Measurements from ENCODE around the gene NRL.

The NRL gene

GRCh38 chr14:24078146-24078545, 36.6 kb downstream of the NRL start:
- Histone ChIP-seq H3K27me3 (replicated peaks; ENCODE audit: control insufficient read depth, insufficient read depth, low read length) (no peaks in the 10 kb centered on the region; the same call in 1 of the 2 replicates), H3K36me3 (ENCODE audit: control insufficient read depth, insufficient read depth, low read length) (no peaks in the 10 kb centered on the region), H3K4me3 (replicated peaks; ENCODE audit: low read depth, low read length) (no peak overlapping the region)
- no peak for DNase-seq (ENCODE audit: extremely low read depth, insufficient read length)
- TF ChIP-seq, protein P1, sequence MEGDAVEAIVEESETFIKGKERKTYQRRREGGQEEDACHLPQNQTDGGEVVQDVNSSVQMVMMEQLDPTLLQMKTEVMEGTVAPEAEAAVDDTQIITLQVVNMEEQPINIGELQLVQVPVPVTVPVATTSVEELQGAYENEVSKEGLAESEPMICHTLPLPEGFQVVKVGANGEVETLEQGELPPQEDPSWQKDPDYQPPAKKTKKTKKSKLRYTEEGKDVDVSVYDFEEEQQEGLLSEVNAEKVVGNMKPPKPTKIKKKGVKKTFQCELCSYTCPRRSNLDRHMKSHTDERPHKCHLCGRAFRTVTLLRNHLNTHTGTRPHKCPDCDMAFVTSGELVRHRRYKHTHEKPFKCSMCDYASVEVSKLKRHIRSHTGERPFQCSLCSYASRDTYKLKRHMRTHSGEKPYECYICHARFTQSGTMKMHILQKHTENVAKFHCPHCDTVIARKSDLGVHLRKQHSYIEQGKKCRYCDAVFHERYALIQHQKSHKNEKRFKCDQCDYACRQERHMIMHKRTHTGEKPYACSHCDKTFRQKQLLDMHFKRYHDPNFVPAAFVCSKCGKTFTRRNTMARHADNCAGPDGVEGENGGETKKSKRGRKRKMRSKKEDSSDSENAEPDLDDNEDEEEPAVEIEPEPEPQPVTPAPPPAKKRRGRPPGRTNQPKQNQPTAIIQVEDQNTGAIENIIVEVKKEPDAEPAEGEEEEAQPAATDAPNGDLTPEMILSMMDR (IDR thresholded peaks at IDR 0.05; ENCODE audit: insufficient read depth, low read length, poor library complexity, severe bottlenecking), result no peak

DNA sequence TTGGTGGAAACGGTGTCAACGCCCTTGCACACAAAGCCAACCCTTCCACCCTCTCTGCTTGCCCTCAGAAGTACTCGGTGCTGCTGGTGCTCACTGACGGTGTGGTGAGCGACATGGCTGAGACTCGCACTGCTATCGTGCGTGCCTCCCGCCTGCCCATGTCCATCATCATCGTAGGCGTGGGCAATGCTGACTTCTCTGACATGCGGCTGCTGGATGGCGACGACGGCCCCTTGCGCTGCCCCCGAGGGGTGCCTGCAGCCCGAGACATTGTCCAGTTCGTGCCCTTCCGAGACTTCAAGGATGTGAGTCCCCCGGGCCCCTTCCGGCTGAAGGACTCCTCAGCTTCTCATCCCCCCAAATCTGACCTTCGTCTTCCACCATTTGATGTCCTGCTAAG, 37.7 kb downstream of the NRL start:
- no peak overlapping the region for H3K4me3 ChIP-seq (replicated peaks; ENCODE audit: low read depth, low read length)
- H3K36me3 ChIP-seq (ENCODE audit: control insufficient read depth, insufficient read depth, low read length), result no peaks in the 10 kb centered on the region
- no peak for DNase-seq (ENCODE audit: extremely low read depth, insufficient read length)
- TF ChIP-seq, protein P1 (IDR thresholded peaks at IDR 0.05; ENCODE audit: insufficient read depth, low read length, poor library complexity, severe bottlenecking), result no peak
- no peaks in the 10 kb centered on the region; the same call in 1 of the 2 replicates for H3K27me3 ChIP-seq (replicated peaks; ENCODE audit: control insufficient read depth, insufficient read depth, low read length)

DNA sequence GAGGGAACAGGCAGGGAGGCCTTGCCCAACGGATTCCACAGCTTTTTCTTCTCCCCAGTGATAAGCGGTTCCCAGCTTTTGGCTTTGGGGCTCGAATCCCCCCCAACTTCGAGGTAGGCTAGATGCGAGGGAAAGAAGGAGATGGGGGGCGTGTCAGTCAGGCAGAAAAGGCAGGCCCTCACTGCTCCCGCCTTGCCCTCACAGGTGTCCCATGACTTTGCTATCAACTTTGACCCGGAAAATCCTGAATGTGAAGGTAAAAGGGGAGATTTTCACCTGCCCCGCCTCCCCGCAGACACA, 38.5 kb downstream of the NRL start:
- H3K36me3 ChIP-seq (ENCODE audit: control insufficient read depth, insufficient read depth, low read length), result no peaks in the 10 kb centered on the region
- H3K27me3 ChIP-seq (replicated peaks; ENCODE audit: control insufficient read depth, insufficient read depth, low read length), result no peaks in the 10 kb centered on the region; the same call in 1 of the 2 replicates
- no peak overlapping the region for H3K4me3 ChIP-seq (replicated peaks; ENCODE audit: low read depth, low read length)
- TF ChIP-seq, protein P1 (IDR thresholded peaks at IDR 0.05; ENCODE audit: insufficient read depth, low read length, poor library complexity, severe bottlenecking), result no peak
- no peak for DNase-seq (ENCODE audit: extremely low read depth, insufficient read length)

GRCh38 chr14:24075485-24076301, 39.1 kb downstream of the NRL start:
- peak; percentile 36 for DNase-seq (ENCODE audit: extremely low read depth, insufficient read length)
- H3K36me3 ChIP-seq (ENCODE audit: control insufficient read depth, insufficient read depth, low read length), result no peaks in the 10 kb centered on the region
- TF ChIP-seq, protein P1 (IDR thresholded peaks at IDR 0.05; ENCODE audit: insufficient read depth, low read length, poor library complexity, severe bottlenecking), result no peak
- H3K4me3 ChIP-seq (replicated peaks; ENCODE audit: low read depth, low read length), result no peak overlapping the region
- no peaks in the 10 kb centered on the region; the same call in 1 of the 2 replicates for H3K27me3 ChIP-seq (replicated peaks; ENCODE audit: control insufficient read depth, insufficient read depth, low read length)

DNA sequence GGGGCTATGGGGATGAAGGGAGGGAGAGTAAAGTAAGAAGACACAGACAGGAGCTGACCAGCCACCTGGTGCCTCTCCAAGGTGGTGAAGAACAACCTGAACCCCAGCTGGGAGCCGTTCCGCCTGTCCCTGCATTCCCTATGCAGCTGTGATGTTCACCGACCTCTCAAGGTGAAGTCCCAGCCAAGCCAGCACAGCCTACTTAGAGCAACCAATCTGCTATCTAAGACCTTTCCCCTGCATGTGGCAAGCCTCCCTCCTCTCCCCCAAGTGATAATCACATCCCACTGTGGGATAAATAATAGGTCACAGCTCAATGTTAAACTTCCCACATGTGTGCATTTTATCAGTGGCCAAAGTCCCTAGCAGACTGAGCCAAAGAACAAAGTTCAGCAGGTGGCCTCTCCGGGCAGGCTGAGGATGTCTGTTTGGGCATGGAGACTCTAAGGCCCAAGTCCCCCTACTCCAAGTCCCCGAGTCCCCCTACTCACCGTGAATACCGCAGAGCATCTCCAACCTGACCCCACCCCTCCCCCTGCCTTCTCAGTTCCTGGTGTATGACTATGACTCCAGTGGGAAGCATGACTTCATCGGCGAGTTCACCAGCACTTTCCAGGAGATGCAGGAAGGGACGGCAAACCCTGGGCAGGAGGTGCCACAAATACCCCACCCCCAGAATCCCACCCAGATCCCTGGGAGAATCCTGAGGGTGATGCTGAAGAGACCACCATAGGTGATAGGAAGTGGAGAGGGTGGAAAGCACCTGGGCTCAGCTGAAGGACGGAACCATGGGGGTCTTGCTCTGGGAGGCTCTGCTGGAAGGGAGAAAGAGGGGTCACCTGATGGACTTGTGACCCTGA, 39.9 kb downstream of the NRL start:
- H3K36me3 ChIP-seq (ENCODE audit: control insufficient read depth, insufficient read depth, low read length), result no peaks in the 10 kb centered on the region
- DNase-seq (ENCODE audit: extremely low read depth, insufficient read length), result no peak
- H3K27me3 ChIP-seq (replicated peaks; ENCODE audit: control insufficient read depth, insufficient read depth, low read length), result no peaks in the 10 kb centered on the region; the same call in 1 of the 2 replicates
- no peak overlapping the region for H3K4me3 ChIP-seq (replicated peaks; ENCODE audit: low read depth, low read length)
- TF ChIP-seq, protein P1 (IDR thresholded peaks at IDR 0.05; ENCODE audit: insufficient read depth, low read length, poor library complexity, severe bottlenecking), result no peak

All from GM06990 (cell line).